Measurements from ENCODE around the gene CECR2. TPM values are rescaled to one million over a fixed set of nuclear protein-coding genes. Genes with fewer than 3 reads are reported as not detected.

Gene CECR2
- total RNA-seq, 2 donors from 2014 or later: 0.30 to 0.40 TPM

- H3K36me3 ChIP-seq: no peaks in the 10 kb centered on the region
- TF ChIP-seq, protein P1, sequence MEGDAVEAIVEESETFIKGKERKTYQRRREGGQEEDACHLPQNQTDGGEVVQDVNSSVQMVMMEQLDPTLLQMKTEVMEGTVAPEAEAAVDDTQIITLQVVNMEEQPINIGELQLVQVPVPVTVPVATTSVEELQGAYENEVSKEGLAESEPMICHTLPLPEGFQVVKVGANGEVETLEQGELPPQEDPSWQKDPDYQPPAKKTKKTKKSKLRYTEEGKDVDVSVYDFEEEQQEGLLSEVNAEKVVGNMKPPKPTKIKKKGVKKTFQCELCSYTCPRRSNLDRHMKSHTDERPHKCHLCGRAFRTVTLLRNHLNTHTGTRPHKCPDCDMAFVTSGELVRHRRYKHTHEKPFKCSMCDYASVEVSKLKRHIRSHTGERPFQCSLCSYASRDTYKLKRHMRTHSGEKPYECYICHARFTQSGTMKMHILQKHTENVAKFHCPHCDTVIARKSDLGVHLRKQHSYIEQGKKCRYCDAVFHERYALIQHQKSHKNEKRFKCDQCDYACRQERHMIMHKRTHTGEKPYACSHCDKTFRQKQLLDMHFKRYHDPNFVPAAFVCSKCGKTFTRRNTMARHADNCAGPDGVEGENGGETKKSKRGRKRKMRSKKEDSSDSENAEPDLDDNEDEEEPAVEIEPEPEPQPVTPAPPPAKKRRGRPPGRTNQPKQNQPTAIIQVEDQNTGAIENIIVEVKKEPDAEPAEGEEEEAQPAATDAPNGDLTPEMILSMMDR (IDR thresholded peaks at IDR 0.05): no peak
- H3K4me3 ChIP-seq: no peak overlapping the region
- DNase-seq: no peak
- no peaks in the 10 kb centered on the region for H3K9me3 ChIP-seq
- no peak overlapping the region for H3K27ac ChIP-seq
- H3K27me3 ChIP-seq: no peaks in the 10 kb centered on the region
- H3K9ac ChIP-seq (ENCODE audit: low read depth in 2 of 2, low read length in 2 of 2): no peak overlapping the region
- no peaks in the 10 kb centered on the region for H3K4me1 ChIP-seq
- intact Hi-C loops (cut with DNase I): no loop called here
Observed at GRCh38 chr22:17606496-17606895, 237.2 kb downstream of the CECR2 start.

Other genes with a start within 250 kb of the CECR2 start
- gene TMEM121B, start 248.1 kb upstream of the CECR2 start, total RNA-seq: under 1 TPM; 0.12 to 0.64 TPM
- gene HDHD5, start 210.2 kb upstream of the CECR2 start, total RNA-seq: 10 to 100 TPM; 38.1 to 50.0 TPM
- gene ADA2, start 150.0 kb upstream of the CECR2 start, total RNA-seq: 10 to 100 TPM in 1 of 2 donors, 1 to 10 TPM in 1; 7.7 to 20.7 TPM
- gene SLC25A18, start 194.0 kb downstream of the CECR2 start, total RNA-seq: not detected